HG03558 (cell line): ENCODE measurements around the gene PACC1.

Experiments
- ATAC-seq: cut with Tn5 transposase; IDR thresholded peaks from one replicate; pipeline ENCODE4 v1.9.1; 2021; ENCODE audit warnings: moderate number of reproducible peaks; ENCODE audit not compliant: unreplicated experiment; ENCODE audit errors: extremely low read depth

Gene PACC1

DNA sequence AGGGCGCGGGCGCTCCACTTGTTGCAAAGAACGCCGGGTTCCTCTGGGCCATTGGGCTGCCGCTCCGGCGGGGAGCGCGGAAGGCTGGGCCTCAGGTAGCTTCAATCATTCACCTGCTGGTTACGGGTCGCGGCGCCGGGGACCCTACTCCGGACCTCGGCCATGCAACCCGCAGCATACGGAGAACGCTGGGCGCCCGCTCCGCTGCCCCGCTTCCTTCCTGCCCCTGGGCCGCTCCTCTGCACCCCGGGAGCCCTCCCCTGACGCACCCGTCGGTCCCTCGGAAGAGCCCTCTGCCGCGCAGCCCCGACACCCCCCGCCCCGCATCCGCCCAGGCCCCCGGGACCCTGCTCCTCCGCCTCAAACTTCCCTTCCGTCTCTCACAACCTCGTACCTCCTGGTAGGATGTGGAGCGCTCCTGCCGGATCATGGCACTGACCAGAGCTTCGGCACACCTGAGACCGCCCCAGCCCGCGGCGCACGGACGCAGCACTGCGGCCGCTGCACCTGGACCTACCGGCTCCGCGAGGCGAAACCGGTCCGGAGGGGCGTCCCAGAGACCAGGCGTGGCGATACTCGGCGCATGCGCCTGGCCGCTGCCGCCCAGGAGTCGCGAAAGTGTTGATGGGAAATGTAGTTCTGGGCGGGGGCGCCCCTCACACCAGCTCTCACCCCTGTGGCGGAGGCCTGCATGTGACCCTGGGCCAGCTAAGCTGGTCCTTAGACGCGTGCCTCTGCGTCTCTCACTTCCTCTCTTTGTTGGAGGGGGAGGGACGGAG, at the start of gene PACC1:
Gene PACC1, minus strand, starts transcription at position 559 of the 779 bp plus-strand sequence. Its CDS starts 129 bp downstream, at position 430.
- peak; percentile 99 for ATAC-seq

DNA sequence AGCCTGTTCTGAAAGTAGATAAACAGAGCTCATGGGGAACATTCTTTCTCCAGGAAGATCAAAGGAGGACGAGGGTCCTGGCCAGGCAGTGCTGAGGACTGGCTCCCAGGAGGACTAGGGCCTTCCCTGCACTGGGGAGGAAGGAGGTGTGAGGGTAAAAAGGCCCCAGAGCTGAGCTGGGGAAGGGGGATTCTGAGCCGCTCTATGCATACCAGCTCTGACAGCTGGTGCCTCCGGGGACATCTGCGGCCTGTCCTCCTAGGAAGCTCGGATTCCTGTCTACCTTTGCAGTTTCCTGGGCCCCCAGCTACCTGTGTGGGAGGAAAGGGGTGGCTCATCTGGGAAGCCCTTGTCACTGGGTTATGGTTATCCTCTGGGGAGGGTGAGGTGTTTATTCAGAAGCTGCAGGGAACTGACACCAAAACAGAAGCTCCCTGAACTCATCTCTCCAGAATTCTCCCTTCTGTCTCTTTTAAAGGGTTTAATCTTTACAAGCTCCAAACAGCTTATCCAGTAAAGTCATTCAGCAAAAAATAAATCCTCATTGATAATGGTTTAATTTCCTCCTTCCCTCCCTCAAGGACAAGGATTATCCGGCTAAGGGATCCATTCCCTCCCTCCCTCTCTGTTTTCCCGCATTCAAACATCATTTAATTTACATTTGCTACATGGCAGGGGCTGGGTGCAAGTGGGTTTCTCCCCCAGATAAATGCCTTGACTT, 49.0 kb upstream of the PACC1 start:
- ATAC-seq, result no peak

DNA sequence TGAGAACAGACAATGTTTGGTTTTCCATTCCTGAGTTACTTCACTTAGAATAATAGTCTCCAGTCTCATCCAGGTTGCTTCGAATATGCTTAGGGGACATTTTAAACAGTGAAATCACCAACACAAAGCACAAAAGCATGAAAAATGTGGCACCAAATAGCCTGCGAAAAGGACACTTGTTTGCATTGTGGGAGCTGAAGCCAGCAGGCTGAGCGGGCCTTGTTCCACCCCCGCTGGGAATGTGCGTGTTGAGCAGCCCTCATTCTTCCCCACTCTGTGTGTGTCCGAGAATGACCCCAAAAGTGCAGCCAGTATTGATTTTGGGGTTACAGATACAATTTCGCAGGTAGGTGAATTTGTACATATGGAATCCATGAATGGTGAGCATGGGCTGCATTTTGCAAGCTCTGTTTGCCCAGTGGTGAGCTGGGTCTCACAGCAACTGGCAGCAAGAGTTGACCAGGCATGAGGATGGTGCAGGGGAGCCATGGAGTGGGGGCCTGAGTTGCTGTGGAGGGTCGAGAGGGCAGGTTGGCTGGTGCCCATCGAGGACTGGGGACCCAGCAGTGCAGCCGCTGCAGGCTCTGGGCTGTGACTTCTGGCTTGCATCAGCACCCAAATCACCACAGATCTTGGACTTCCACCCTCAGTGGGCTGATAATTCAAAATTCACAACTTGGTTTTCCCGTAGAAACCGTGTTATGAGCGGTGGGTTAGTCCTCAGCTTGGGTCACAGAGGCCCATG, 47.4 kb upstream of the PACC1 start:
- ATAC-seq, result no peak

DNA sequence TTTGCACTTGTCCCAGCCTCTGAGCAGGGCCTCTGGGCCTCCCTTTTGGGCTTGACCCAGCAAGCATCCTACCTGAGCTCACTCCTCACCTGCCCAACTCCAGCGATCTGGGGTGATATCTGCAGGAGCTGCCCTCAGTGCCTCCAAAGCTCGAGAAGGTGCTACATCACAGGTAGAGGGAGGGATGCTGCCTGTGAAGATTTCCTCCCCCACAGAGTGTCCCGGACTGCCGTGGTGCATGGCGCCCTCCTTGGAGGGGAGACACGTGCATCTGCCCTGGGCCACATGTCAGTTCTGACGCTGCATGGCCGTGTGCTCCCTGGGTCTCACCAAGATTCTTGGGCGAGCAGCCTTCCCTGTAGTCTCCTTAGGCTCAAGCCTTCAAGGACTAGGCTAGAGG, 45.7 kb upstream of the PACC1 start:
- ATAC-seq, result no peak

DNA sequence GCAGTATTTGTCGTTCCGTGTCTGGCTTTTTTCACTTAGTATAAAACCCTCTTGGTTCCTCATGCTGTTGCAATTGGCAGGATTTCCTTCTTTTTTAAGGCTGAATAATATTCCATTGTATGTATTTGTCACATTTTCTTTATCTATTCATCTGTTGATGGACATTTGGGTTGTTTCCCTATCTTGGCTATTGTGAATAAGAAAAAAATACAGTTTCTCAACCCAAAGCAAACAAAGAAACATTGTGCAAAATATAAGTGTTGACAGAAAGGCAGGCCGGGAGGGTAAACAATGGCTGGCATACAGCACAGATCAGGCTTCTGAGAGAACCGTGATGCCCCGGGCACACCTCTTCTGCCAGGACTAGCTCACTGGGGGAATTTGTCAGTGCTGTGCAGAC, 45.0 kb upstream of the PACC1 start:
- no peak for ATAC-seq

DNA sequence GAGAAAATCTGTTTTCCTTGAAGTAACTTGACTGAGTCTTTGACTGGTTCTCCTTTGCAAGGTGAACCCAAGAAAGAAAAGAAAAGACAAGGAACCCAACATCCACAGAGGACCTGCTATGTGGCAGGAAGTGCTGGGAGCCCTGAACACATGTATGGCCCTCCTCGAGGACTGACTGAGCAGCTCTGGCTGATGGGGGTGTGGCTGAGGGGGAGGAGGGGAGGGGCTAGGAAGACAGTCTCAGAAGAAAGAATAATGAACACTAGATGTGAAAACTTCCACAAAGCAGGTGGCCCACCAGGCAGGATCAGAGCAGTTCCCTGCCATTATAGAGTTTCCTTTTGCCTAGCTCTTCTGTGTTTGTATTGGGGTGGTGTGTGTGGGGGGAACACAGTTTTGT, 44.1 kb upstream of the PACC1 start:
- ATAC-seq, result no peak

DNA sequence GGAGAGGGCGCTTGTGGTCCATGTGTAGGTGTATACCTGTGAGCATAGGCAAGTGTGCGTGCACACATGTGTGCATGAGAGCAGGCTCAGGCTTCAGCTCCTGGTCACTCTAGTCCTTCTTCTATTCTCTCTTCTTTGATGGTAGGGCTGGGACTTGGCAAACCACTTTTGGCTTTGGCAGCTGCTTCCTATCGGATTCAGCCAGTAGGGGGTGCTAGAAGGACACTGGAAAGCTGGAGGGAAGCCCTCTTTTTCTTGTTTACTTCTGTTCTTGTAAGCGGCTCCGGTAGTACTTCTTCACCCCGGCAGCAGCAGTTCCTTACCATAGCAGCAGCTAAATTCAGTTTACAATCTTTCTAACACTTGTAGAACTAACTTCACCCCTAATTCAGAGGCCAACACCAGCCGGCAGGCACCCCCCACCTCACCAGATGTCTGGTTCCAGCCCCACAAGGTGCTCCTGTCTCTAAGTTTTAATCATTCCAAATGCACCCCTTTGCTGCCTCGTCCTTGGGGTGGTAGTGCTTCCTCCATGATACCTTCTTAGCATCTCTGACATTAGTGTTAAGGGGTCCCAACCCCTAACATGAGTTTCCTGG, 43.2 kb upstream of the PACC1 start:
- no peak for ATAC-seq

DNA sequence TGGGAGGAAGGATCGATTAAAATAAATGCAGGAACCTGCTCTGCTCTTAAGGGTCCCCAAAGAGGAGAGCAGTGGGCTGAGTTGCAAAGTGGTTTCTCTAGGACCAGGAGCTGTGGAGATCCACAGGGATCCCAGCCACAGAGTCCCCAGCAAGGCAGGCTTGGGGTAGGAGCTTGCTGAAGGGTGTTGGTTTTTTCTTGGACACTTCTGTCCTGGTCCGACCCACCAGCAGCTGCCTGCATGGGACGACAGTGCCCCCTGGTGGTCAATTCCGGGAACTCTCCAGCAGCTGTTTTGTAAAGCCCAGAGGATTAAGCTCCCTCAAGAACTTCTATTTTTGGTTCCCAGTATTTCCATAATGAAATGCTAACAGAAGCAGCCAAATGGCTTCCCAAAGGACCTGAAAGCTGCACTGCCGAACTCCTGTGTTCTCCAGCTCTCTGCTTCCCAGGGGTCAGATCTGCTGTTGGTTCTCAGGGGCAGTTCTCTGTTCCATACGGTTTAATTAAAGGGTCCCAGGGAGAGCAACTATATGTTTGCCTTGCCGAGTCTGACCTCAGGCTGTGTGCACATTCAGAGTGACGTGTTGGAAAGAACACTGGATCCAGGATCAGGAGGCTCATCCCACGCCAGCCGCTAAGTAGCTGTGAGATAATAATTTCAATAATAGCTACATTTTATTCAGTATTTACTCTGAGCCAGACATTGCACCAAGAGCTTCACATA, 41.3 kb upstream of the PACC1 start:
- ATAC-seq, result no peak

DNA sequence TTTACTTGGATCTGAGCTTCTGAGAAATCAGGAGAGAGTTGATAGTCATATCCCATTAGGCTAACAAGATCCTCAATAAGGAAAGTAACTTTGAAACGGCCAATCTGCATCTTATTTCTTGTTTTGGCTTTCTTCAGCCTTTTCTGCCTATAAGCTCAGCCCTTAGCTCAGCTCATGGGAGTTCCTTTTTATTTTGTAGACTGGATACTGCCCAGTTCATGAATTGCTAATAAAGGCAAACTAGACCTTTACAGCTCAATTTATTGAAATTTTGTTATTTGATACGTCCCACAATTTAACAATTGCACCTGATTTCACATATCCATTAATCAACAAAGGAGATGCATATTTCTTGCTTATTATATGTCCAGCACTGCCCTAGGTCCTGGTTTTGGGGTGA, 40.7 kb upstream of the PACC1 start:
- ATAC-seq, result no peak

DNA sequence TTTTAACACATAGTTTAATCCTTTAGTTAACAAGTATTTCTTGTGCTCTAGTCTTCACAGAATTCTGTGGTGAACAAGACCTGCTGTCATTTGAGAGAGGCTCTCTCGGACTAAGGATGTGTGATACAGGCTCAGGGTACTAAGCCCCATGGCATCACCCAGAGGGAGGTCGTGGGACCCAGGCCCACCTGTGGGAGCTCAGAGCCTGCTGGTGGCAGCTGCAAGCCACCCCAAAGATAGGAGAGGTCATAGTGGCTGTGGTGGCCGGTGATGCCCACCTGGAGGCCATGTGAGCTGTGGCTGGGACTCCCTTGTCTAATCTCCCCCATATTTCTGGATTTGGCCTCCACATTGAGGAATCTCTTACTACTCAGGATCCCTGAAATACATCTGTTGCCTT, 40.1 kb upstream of the PACC1 start:
- no peak for ATAC-seq

DNA sequence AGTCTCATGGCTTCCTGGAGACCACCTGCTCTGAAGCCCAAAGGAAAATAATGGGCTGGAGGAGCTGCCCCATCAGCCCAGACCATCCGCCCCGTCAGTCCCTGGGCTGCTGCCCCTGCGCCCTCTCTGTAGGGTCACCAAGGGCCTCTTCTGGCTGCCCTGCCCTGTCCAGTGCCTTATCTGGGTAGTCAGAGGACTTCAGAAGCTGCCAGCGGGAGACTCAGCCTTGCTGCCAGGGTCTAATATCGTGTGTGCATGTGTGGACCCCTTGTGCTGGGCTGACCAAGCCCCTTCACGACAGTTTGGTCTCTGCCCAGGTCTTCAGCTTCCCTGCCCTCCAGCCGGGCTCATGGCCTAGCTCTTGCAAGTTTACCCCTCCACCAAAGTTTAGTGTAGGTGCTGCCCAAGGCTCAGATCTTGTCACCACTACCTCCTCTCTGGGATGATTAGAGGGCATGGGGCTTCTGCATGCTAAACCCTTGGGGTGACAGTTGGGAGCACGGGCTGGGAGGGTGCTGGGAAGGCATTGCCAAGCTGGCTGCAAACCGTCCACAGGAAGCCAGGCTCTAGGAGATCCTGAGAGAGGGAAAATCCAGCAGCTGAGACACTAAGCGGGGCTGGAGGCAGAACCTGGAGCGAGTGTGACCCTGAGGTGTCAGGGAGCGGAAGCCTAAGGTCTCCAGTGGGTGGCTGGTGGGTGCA, 38.6 kb upstream of the PACC1 start:
- no peak for ATAC-seq

DNA sequence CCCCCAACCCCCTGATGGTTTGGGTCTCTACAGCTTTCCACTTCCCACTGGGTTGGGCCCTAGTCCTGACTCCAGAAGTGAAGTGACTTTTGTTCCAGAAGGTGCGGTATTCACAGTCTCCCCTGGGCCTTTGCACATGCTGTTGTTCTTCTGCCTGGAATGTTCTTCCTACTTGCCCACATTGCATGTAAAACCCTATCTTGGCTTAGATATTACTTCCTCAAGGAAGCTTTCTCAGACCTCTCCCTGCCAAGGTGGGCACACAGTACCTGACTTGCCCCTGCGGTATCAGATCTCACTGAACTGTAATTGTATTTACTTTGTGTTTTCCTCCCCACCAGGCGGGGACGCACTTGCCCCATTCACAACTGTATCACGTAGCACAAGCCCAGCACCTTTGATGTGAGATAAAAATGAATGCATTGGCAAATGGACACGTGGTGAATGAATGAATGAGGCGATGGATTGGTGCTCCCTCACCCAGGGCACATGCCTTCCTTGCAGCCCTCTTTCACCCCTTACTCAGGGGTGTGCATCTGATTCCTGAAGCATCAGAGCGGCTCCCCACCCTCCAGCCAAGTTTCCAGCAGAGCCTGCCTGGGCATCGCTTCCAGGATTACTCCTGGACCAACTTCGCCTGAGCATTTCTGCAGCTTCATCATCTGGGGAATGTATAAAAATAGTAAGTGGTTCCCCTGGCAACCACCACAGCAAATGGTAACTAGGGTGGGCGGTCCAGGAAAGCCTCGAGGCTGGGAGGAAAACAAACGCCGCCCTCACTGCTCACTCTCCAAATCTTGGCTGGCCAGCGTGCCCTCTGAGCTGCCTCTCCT, 37.9 kb upstream of the PACC1 start:
- ATAC-seq, result no peak

DNA sequence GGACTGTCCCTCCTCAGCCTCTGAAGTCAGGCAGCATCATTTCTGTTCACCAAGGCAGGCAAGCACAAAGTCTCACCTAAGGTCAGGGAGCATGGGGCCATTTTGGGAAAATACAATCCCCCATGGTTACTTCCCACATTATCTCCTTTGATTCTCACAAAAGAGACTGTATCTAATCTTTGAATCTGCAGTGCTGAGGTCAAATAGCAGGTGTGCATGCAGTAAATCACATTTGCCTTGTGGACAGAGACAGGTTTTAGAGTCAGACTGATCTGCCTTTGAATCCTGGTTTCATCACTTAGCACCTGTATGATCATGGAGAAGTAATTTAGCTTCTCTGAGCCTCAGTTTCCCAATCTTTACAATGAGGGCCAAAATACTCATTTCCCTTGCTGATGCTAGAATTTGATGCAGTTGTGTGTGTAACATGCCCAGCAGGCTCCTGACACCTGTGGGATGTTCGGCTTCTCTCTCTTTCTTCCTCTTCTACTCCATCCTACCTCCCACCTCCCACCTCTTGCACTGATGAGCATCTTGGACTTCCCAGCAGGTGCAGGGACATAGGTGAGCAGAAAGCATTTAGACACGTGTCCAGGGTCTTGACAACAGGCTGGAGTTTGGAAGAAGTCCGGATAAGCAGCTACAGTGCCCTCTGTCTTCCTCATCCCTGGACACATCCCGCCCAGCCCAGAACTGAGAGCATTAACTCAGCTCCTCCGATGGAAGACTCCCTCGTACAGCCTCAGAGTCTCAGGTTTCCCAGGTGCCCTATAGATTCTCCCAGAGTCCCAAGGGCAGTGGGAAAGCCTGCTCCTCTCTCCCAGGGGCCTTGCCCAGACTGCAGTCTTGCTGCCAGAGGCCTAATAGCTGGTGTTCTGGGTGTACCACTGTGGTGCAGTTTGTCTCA, 37.0 kb upstream of the PACC1 start:
- ATAC-seq, result no peak

DNA sequence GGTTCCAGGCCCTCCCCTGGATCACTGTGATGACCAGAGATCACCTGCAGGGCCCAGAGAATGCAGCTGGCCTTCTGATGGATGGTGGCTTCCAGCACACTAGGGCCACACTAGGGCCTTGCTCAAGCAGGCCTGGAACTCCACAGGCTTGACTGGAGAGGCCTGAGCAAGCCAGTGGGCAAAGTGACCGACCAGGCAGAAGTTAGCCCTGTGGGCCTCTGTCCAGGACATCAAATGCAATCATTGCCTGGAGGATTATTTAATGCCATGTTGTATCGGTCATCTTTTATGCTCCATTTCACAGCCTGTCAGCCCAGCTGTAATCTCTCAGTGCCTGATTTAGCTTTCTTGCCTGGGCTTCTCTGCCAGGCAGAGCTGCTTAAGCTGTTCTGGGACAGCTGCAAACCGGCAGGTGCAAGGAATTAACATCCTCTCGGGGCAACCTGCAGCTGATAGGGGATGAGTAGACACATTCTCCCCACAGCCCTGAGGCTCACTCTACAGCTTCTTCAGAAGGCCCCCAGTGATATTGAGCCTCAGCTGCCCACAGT, 35.7 kb upstream of the PACC1 start:
- no peak for ATAC-seq

DNA sequence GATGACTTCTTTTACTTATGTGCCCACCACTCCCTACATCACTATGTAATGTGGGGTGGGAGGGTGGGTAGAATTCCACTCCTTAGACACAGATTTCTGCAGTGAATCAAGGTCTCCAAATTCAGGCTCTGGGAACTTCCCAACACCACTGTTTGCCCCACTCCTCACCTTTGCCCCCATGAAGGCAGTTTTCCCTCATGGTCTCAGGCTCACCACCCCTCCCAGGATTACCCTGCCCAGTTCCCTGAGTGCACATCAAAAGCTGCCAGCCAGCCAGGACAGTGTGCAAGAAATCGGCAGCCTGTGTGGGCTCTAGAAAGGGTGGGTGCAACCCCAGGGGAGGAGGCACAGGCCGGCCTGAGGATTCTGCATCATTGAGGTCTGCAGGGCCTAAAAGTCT, 32.8 kb upstream of the PACC1 start:
- no peak for ATAC-seq

DNA sequence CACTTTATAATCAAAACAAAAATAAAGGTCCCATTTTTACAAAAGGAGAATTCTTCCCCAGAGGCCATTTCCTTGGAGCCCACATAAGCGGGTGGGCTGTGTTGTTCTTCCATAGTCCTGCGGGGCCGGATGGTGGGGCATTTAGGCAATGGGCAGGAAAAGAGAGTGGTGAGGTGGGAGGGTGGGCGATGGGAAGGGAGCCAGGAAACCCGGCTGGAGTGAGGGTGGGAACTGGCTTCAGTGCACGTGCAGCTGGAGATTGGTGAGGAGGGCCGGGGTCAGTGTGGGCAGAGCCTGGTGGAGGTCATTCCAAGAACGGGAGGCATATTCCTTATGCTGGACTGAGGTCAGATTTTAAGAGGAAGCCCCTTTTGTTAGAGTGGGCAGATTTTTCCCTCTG, 31.6 kb upstream of the PACC1 start:
- no peak for ATAC-seq

DNA sequence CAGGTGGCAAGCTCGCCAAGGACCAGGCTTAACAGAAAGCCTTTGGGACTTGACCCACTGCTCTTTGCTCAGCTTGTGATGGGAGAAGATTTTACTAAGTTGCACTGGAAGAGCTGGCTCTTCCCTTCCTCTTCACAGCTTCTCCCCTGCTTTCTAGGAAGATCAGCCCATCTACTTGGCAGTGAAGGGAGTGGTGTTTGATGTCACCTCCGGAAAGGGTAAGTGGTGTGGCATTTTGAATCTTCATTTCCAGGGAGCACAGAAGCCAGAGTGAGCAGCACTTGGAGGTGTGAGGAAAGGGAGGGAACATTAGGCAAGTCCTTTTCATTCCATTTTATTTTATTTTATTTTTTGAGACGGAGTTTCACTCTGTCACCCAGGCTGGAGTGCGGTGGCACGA, 27.7 kb upstream of the PACC1 start:
- ATAC-seq, result no peak
